SHP77 (cell line): ENCODE data around the gene PEX1.
A peak's percentile ranks its signal among the peaks of the same experiment; 100 is the strongest.
"Not testable (repeated sequence)": the region's sequence is repeated elsewhere in the genome, so short reads cannot be mapped to it uniquely, and the experiment has no call there.

Experiments used
- DNase-seq, 2 experiments: peaks; one replicate each; lab custom pipeline; 2025; lab: John Stamatoyannopoulos, UW

Gene PEX1

GRCh38 chr7:92528188-92528957 is at the start of gene PEX1, which contains the start of gene RBM48:
TSS of gene PEX1 (minus strand) at chr7:92528520. CDS start at chr7:92528435, 85 bp downstream.
TSS of gene RBM48 (plus strand) at chr7:92528795. CDS start at chr7:92528814, 19 bp downstream.
- DNase-seq = peak; percentile 96

DNA sequence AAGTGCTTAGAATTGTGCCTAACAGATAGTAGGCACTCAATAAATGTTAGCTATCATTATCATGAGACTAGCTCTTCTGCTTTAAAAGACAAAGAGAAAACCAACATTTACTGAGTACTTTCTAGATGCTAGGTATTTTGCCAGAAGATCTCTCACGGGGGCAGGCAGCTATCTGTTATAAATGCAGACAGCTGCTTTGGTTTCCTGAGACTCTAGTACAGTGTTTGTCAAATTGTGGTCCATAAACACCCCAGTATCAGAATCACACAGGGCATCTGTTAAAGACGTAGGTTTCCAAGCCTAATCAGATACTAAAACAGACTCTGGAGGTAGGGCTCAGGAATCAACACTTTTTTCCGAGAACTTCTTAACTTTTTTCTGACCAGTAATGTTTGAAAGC is 48.0 kb upstream of the PEX1 start:
- no peak for DNase-seq

- DNase-seq = no peak
Measured at GRCh38 chr7:92569137-92569536, 40.8 kb upstream of the PEX1 start.

DNA sequence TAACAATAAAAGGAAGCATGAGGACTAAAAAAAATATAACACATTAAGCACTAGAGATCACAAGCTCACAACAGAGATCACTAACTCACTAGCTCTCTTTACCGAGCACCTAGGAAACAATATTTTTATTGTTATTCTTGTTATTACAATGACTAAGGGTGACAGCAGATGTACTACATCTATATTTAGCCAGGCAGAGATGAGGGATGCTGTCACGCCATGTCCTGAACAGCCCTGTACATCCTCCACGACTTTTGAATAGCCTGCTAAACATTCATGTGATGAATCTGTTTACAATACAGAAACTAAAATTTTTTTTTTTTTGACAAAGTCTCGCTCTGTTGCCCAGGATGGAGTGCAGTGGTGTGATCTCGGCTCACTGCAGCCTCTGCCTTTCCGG is 39.1 kb upstream of the PEX1 start:
- no peak for DNase-seq

GRCh38 chr7:92563345-92563744 is 35.0 kb upstream of the PEX1 start:
- DNase-seq = no peak

DNA sequence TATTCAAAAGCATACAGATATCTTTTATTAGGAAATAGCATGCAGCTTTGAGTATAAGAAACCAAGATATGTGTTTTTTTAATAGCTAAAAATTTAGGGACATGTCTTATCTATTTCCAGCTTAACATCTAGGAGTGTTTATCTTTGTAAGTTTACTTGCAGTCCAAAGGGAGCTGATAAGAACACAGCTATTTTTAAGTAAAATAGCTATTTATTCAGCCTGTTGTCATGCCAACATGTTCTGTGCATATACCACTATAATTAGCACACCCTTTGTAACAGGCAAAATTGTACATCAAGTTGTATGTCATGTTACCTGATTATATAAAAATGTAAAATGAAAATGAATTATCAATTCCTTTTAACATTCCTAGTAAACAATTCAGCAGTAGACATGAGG is 32.3 kb upstream of the PEX1 start:
- DNase-seq = no peak

DNA sequence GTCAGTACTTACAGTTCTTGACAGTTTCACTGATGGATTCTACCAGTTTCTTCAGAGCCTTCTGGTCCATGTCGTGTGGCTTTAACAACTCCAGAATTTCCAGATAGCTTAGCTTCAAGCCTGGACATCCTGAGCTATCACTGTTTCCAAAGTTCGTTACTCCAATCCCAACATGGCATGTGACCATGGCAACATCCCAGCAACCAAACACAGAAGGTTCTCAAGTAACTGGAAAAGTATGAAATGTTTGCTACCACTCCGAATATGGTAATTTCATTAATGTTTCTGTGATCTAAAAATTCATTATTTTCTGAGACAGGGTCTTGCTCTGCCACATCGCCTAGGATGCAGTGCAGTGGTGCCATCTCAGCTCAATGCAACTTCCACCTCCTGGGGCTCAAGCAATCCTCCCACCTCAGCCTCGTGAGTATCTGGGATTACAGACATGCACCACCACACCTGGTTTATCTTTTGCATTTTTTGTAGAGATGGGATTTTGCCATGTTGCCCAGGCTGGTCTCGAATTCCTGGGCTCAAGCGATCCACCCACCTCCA is 29.6 kb upstream of the PEX1 start:
- no peak for DNase-seq

DNA sequence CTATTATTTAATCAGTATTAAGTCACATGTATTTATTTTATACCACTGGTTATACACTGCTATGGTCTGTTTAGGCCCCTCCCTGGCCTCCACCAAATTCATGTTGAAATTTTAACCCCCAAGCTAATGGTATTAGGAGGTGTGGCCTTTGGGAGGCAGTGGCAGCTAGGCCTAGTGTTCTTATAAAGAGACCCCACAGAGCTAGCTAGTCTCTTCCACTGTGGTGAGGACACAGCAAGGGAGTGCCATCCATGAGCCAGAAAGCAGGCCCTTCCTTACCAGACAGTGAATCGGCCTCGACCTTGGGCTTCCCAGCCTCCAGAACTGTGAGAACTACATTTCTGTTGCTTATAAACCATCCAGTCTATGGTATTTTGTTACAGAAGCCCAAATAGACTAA is 28.9 kb upstream of the PEX1 start:
- DNase-seq = no peak

DNA sequence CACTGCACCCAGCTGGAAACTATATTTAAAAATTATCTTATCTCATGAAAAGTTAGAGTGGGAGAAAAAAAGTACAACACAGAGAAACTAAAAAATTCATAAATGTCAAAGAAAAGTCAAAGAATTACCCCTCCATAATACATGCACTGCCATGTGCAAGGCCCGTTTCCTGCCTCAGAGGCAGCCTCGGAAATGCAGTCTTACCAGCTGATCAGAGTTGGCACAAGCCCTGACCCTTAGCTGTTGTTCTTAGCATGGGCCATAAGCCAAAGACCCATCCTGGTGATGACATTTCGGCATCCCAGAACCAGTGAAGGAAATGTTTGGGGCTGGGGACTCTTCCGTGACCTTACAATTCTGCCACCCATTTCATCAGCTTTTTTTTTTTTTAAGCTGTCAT is 21.9 kb upstream of the PEX1 start:
- DNase-seq = no peak

GRCh38 chr7:92547579-92547978 is 19.3 kb upstream of the PEX1 start:
- DNase-seq = no peak

- peak in 1 of 2 experiments; percentile 1 for DNase-seq
Measured at GRCh38 chr7:92546856-92547497, 18.7 kb upstream of the PEX1 start.

DNA sequence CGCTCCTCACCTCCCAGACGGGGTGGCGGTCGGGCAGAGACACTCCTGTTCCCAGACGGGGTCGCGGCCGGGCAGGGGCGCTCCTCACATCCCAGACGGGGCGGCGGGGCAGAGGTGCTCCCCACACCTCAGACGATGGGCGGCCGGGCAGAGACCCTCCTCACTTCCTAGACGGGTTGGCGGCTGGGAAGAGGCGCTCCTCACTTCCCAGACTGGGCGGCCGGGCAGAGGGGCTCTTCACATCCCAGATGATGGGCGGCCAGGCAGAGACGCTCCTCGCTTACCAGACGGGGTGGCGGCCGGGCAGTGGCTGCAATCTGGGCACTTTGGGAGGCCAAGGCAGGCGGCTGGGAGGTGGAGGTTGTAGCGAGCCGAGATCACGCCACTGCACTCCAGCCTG is 16.8 kb upstream of the PEX1 start:
- not testable (repeated sequence) for DNase-seq

- not testable (repeated sequence) for DNase-seq
Measured at GRCh38 chr7:92543542-92543941, 15.2 kb upstream of the PEX1 start.

- no peak for DNase-seq
Measured at GRCh38 chr7:92534572-92534971, 6.3 kb upstream of the PEX1 start.

DNA sequence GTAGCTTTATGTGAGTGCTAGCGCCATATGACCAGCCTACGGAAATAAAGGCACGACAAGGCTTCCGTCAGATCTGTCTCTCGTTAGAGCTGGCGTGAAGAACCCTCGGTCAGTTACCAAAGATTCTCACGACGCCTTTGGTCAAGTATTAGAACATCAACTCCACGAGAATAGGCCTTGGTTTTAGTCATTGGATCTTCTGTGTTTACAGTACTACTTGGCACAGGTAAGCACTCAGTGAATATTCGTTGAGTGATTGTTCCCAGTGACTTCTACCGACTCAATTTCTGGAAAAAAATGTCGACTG is 591 bp upstream of the PEX1 start:
- DNase-seq = no peak

DNA sequence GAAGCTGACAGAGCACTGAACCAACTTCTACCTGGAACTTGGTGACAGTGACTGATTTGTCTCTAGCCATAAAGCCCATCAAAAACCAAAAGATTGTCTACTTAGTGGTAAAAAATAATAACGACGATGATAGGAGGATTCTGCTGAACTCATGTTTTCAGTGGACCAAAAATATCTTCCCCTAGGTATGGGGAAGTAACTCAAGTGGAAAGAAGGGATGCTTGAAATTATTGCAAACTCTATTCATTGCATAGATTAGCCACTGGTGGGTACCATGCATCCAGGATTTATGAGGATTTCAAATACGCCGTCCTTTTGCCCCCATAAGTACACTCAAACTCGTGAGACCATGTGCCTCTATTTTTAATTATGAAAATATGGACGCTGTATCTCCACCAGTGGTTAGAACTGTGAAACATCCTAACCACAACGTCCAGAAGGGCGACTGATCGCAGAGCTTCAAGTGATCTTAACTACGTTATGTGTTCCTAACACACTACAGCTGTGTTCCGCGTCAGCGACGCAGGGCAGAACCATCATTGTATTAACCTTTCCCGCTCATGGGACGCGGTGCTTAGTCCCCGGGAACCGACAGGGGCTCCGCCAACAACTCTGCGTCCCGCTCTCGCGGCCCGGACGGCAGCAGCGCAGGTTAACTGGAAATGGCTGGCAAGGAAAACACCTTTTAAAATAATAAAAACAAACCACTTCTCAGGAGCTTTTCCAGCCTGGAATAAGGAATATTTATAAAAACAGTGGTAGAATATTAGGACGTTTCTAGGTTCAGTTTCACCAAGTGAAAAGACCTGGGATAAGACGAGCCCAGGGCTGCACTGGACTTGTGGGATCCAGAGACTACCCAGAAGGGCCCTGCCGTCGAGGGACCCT is 776 bp downstream of the PEX1 start:
- peak; percentile 46 to 48 for DNase-seq

DNA sequence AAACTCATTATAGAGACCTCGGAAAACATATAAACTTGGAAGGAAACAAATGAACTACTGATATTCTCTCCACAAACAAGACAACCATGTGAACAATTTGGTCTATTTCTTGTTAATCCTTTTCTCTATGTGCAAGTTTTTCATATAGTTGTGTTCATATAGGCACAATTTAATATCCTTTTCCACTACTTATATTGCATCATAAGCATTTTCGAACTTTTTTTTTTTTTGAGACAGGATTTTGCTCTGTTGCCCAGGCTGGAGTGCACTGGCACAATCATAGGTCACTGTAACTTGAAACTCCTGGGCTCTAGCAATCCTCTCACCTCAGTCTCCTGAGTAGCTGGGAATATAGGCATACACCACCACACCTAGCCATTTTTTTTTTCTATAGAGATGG is 5.2 kb downstream of the PEX1 start:
- DNase-seq = no peak

DNA sequence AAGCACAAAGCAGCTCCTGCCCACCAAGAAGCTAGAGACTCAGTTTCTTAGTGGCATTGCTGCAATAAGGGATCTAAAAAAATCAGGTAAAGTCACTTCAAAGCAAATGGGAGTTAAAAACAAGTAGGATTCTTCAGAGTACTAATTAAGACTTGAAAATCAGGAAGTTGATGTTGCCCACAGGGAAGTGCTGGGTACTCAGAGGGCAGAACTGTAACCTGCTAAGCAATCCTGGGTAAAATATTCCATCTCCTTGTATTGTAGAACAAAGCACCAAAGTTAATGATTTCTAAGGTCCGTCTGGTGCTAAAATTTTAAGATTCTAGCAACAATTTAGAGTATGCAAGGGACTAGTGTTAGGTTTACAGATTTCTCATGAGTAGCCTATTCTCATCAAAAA is 8.3 kb downstream of the PEX1 start:
- no peak for DNase-seq

DNA sequence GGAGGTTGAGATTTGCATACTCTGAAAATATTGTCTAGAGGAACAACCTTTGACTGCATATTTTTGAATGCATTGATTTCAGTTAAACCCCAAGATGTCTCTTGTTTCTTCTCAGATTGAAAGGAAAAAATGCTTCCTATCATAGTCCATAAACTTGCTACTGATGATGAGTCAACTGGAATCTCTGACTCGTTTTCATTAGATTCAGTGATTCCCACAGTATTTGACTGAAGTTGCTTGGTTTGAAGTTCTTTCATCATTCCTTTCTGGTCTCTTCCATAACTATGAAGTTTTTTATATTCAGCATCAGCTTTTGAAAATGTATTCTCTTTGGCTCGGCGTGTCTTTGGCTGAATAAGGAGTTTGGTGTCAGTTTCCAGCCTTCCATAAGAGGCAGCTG is 10.7 kb downstream of the PEX1 start:
- no peak for DNase-seq

DNA sequence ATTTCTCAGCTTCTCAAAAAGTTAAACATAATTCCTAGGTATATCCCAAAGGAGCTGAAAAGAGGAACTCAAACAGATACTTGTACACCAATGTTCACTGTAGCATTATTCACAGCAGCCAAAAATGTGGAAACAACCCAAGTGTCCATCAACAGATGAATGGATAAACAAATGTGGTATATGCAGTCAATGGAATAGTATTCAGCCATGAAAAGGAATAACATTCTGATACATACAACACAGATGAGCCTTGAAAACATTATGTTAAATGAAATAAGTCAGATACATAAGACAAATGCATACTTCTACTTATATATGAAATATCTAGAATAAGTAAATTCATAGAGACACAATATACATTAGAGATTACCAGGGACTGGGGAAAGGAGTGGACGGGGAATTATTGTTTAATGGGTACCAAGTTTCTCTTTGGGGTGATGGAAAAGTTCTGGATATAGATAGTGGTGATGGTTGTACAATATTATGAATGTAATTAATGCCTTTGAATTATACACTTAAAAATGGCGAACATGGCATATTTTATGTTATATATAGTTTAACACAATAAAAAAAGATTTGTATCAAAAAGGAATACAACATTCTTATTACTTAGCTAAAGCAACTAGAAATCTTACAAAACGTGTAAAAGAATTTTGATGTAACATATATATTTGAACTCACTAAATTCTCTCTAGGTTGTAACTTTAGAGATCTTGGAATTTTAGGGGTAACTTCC is 15.0 kb downstream of the PEX1 start:
- no peak for DNase-seq

GRCh38 chr7:92508946-92509345 is 19.4 kb downstream of the PEX1 start:
- no peak for DNase-seq

GRCh38 chr7:92506363-92506762 is 22.0 kb downstream of the PEX1 start:
- no peak for DNase-seq
